Measurements from ENCODE around the gene ZFP57.

ZFP57 gene

DNA sequence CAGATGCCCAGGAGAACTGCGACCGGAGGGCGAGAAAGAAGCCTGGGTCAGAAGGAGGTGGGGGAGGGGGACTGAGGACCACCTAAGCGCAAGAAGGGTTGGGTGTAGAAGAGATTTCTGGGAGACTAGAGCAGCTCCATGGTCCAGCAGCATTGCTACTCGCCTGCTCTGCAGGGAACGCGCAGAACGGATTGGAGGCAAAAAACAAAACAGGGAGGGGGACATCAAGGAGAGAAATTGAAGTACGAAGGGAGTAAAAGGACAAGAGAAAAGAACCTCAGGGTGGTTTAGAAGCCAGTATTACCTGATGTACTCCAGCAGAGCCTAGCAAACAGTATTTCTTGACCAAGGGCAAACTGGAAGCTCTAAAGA lies 47.4 kb downstream of the ZFP57 start:
- 1% methylated on average over 9 of the region's 9 CpGs for WGBS, 2 experiments

DNA sequence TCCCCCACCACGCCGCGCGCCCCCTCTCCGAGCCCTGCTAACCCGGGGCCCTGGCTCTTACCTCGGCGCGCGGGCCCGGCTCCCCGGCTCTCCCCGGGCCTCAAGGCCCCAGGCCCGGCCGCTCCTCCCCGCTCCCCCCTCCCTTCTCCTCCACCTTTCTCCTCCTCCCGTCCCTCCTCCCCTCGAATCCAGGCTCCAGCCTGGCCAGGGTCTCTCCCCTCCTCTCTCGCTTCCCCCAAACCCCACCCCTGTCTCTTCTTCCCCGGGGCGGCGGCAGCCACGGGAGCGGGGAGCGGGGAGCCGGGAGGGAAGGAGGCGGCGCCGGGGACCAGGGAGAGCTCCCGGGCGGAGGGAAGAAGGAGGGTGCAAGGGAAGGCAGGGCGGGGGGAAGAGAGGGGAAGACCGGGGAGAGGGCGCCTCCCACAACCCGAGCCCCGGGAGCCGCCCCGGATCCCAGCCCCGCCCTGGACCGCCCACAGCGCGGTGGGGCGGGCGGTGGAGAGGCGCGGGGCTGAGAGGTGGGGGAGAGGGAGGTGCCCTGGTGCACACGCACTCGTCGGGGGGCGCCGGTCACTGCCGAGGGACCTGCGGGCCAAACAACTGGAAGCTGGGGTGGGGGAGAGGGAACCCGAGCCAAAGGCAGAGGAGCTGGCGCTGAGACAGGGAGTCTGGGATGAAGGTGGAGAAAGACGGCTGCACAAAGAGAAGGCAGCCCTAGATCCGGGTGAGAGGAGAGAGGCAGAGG lies 48.0 kb downstream of the ZFP57 start, which contains the start of gene GABBR1:
Gene GABBR1 (minus strand): TSS at position 395 of the 745 bp plus-strand sequence. CDS start 798 bp downstream, outside the sequence.
- Histone ChIP-seq H3K36me3 (ENCODE audit: control insufficient read depth, insufficient read depth, low read length) (no peaks in the 10 kb centered on the region), H3K27me3 (ENCODE audit: control insufficient read depth, insufficient read depth, low read length, poor library complexity, severe bottlenecking) (peaks cover 31% of the 10 kb centered on the region), H3K4me1 (ENCODE audit: control insufficient read depth, insufficient read depth, low read length) (peaks cover 26% of the 10 kb centered on the region), H3K9me3 (ENCODE audit: control insufficient read depth, low read length) (no peaks in the 10 kb centered on the region), H3K27ac (ENCODE audit: insufficient read depth, low read depth, low read length, poor library complexity, severe bottlenecking) (peak within 1 kb of the TSS; percentile 83), H3K4me3 (ENCODE audit: insufficient read depth, low read depth, low read length) (peak within 1 kb of the TSS; percentile 66)
- 0% methylated on average over 56 to 57 of the region's 57 CpGs for WGBS, 2 experiments

More for the DNA sequence above, 47.4 kb downstream of the ZFP57 start:
- H3K9me3 ChIP-seq (ENCODE audit: control insufficient read depth, low read length): no peaks in the 10 kb centered on the region
- peak overlapping the region; percentile 83 for H3K27ac ChIP-seq (ENCODE audit: insufficient read depth, low read depth, low read length, poor library complexity, severe bottlenecking)
- H3K27me3 ChIP-seq (ENCODE audit: control insufficient read depth, insufficient read depth, low read length, poor library complexity, severe bottlenecking): peaks cover 31% of the 10 kb centered on the region
- H3K4me1 ChIP-seq (ENCODE audit: control insufficient read depth, insufficient read depth, low read length): peaks cover 26% of the 10 kb centered on the region
- no peaks in the 10 kb centered on the region for H3K36me3 ChIP-seq (ENCODE audit: control insufficient read depth, insufficient read depth, low read length)
- peak overlapping the region; percentile 66 for H3K4me3 ChIP-seq (ENCODE audit: insufficient read depth, low read depth, low read length)

DNA sequence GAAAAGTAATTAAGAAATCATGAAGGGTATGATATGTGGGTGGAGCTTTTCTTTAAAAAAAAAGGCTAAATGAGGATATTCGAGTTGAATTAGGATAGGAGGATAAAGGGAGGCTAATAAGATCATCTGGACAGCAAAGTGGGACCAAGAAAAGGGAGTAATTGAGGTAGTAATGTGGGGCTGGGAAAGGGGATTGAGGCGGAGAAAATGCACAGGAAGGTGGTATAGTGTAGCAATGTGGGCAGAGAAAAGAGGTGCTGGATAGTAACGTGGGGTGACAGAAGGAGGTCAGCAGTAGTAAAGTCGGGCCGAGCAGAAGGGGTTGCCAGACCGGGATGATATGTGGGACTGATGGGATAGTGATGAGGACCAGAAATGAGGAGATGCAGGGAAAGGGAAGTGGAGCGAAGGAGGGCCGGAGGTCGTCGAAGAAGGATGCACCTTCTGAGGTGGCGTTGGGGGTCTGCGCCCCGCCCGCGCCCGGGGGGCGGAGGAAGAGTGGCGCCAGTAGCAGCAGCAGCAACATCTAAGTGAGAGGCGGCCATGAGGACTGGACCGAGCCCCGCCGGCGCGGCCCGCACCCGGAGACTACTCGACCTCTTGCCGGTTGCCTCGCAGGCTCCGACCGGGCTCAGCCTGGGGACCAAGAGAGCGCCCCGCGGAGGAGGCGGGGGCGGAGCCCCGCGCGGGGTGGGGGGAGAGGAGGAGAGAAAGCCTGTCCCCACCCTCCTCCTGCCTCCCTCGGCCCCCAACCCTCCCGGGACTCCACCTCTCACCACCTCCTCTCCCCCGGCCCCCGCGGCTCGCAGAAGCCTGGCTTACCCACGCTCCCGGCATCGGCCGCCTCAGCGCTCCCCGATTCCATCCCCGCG lies 48.9 kb downstream of the ZFP57 start:
- WGBS, 2 experiments: 1% methylated on average over 53 of the region's 53 CpGs
- Histone ChIP-seq H3K4me3 (ENCODE audit: insufficient read depth, low read depth, low read length) (peak overlapping the region; percentile 66), H3K36me3 (ENCODE audit: control insufficient read depth, insufficient read depth, low read length) (no peaks in the 10 kb centered on the region), H3K9me3 (ENCODE audit: control insufficient read depth, low read length) (no peaks in the 10 kb centered on the region), H3K27me3 (ENCODE audit: control insufficient read depth, insufficient read depth, low read length, poor library complexity, severe bottlenecking) (peaks cover 31% of the 10 kb centered on the region), H3K4me1 (ENCODE audit: control insufficient read depth, insufficient read depth, low read length) (peaks cover 26% of the 10 kb centered on the region), H3K27ac (ENCODE audit: insufficient read depth, low read depth, low read length, poor library complexity, severe bottlenecking) (no peak overlapping the region)

DNA sequence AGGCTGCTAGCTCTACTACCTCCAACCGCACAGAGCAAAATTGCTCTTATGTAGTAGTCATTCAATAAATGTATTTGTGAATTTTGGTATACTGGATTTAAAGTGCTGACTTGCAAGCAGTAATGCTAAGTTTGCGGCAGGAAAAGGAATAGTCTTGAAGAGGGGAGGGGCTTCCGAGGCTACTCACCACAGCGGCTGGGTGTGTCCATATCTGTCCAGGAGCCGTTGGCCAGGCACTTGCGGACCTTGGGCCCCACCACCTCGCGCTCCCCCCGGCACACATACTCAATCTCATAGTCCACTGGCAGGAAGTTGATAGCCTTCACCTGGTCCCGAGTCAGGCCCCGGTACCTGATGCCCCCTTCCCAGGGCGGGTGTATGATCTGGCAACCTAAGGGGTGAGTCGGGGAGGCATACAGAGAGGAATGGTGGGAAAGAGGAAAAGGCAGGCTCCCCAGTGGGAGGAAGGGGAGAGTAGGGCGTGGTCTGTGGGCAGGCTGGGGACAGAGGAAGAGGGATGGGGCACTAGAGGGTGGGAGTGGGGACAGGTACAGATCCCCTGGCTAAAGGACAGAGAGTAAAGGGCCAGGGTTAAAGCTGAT lies 49.6 kb downstream of the ZFP57 start:
- Histone ChIP-seq H3K4me3 (ENCODE audit: insufficient read depth, low read depth, low read length) (peak overlapping the region; percentile 66), H3K9me3 (ENCODE audit: control insufficient read depth, low read length) (no peaks in the 10 kb centered on the region), H3K27ac (ENCODE audit: insufficient read depth, low read depth, low read length, poor library complexity, severe bottlenecking) (no peak overlapping the region), H3K27me3 (ENCODE audit: control insufficient read depth, insufficient read depth, low read length, poor library complexity, severe bottlenecking) (peaks cover 31% of the 10 kb centered on the region), H3K4me1 (ENCODE audit: control insufficient read depth, insufficient read depth, low read length) (peaks cover 31% of the 10 kb centered on the region), H3K36me3 (ENCODE audit: control insufficient read depth, insufficient read depth, low read length) (no peaks in the 10 kb centered on the region)
- 8 to 10% methylated on average over 14 of the region's 14 CpGs for WGBS, 2 experiments

DNA sequence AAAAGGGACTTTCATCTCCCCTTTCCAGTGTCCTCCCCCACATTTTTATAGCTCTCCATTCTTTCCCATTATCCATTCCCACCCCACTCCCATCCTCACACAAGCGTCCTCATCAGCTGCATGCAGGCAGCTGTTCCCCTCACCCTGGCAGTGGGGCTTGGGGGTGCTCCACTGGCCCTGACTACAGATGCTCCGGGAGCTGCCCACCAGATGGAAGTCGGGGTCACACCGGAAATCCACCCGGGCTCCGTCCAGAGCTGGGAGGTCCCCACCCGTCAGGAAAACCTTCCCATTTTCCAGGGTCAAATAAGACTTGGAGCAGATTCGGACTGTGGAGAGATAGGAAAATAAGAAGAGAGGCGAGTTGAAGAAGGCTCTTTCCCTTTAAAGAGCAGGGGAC lies 50.6 kb downstream of the ZFP57 start:
- H3K4me1 ChIP-seq (ENCODE audit: control insufficient read depth, insufficient read depth, low read length): peaks cover 41% of the 10 kb centered on the region
- H3K27me3 ChIP-seq (ENCODE audit: control insufficient read depth, insufficient read depth, low read length, poor library complexity, severe bottlenecking): peaks cover 34% of the 10 kb centered on the region
- no peaks in the 10 kb centered on the region for H3K9me3 ChIP-seq (ENCODE audit: control insufficient read depth, low read length)
- no peak overlapping the region for H3K27ac ChIP-seq (ENCODE audit: insufficient read depth, low read depth, low read length, poor library complexity, severe bottlenecking)
- H3K4me3 ChIP-seq (ENCODE audit: insufficient read depth, low read depth, low read length): no peak overlapping the region
- WGBS, 2 experiments: 34 to 40% methylated on average over 9 of the region's 9 CpGs
- no peaks in the 10 kb centered on the region for H3K36me3 ChIP-seq (ENCODE audit: control insufficient read depth, insufficient read depth, low read length)

DNA sequence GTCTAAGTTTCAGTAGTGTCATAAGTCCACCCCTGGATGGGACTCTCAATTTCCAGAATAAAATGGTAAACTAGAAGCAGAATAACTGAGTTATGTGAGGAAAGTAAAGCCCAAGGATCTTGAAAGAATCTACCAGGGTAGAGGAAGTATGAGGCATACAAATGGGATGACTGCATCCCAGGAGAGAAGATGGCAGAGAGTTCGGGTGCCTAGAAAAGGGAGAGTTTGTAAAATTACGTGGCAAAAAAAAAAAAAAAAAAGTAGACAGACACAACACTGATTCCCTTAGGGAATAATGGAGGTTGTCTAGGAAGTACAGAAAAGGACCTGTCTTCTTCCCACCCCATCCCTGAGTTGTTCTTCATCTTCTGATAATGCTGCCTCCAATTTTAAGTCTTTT lies 51.4 kb downstream of the ZFP57 start:
- peaks cover 47% of the 10 kb centered on the region for H3K4me1 ChIP-seq (ENCODE audit: control insufficient read depth, insufficient read depth, low read length)
- no peak overlapping the region for H3K27ac ChIP-seq (ENCODE audit: insufficient read depth, low read depth, low read length, poor library complexity, severe bottlenecking)
- WGBS, 2 experiments: 62 to 63% methylated on average over 1 to 2 of the region's 2 CpGs

DNA sequence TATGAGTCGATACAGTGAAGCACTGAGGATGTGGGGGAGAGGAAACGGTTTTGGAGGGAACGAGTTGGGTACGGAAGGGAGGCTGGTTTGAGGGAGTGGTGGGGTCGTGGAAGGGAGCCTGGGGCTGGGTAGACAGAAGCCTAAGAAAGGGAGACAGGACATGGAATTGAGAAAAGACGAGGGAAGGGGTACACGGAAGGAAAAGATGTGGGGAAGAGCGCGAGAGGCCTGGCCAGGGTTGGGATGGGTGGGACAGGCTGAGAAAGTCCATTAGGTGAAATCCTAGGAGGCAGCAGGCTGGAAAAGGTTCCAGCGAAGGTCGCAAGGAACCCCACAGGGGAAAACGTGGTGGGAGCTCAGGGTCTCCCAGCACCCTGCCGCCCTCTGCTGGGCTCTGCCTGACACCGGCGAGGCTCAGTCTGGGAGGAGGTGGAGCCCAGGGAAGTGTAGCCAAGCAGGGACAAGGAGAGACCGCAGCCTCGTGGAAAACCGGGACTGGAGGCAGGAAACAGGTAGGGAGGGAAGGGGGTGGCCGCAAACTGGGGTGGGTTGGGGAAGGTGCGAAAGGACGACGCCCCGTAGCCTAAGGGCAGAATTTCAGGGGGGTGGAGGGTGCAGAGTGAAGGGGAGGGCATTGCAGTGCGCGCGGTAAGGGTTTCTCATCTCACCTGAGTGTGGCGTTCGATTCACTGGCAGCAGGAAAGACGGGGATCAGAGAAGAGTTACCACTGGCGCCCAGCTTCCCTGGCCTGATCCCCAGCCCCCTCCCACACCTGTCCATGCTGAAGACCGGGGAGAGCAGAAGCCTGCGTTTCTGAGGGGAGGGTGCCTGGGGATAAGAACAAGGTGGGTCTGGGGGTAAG lies 52.3 kb downstream of the ZFP57 start:
- H3K9me3 ChIP-seq (ENCODE audit: control insufficient read depth, low read length): no peaks in the 10 kb centered on the region
- no peaks in the 10 kb centered on the region for H3K36me3 ChIP-seq (ENCODE audit: control insufficient read depth, insufficient read depth, low read length)
- H3K27ac ChIP-seq (ENCODE audit: insufficient read depth, low read depth, low read length, poor library complexity, severe bottlenecking): peak overlapping the region; percentile 52
- WGBS, 2 experiments: 2% methylated on average over 32 of the region's 32 CpGs
- peak overlapping the region; percentile 57 for H3K4me3 ChIP-seq (ENCODE audit: insufficient read depth, low read depth, low read length)
- H3K4me1 ChIP-seq (ENCODE audit: control insufficient read depth, insufficient read depth, low read length): peaks cover 57% of the 10 kb centered on the region
- peaks cover 34% of the 10 kb centered on the region for H3K27me3 ChIP-seq (ENCODE audit: control insufficient read depth, insufficient read depth, low read length, poor library complexity, severe bottlenecking)

More for the DNA sequence above, 51.4 kb downstream of the ZFP57 start:
- Histone ChIP-seq H3K9me3 (ENCODE audit: control insufficient read depth, low read length) (no peaks in the 10 kb centered on the region), H3K4me3 (ENCODE audit: insufficient read depth, low read depth, low read length) (peak overlapping the region; percentile 57), H3K27me3 (ENCODE audit: control insufficient read depth, insufficient read depth, low read length, poor library complexity, severe bottlenecking) (peaks cover 34% of the 10 kb centered on the region), H3K36me3 (ENCODE audit: control insufficient read depth, insufficient read depth, low read length) (no peaks in the 10 kb centered on the region)

DNA sequence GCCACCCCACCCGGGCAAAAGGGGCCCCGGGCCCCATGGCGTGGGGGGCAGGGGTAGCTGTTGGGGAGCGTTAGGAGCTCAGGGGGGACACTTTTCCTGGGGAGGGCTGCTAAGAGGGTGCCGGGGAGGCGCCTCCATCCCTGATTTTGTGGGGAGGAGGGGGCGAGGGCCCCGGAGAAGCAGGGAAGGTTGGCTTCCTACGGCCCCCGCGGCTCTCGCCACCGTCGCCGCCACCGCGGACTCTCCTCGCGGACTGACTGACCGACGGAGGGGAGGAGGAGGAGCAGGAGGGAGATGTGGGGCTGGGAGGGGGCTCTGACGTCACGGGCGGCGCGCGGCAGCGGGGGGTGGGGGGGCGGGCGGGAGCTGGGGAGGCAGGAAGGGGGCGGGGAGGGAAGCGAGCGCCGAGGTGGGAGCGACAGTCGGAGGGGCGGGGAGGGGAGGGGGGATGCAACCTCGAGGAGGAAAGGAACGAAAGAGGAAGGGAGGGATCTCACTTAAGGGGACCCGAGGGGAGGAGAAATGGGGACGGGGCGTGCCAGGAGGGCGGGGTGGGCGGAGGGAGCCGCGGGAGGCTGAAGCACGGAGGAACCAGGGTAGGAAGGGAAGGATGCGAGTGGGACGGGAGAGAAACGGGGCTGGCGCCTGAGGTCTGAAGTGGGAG lies 53.1 kb downstream of the ZFP57 start:
- 0 to 1% methylated on average over 39 to 47 of the region's 51 CpGs for WGBS, 2 experiments
- Histone ChIP-seq H3K27me3 (ENCODE audit: control insufficient read depth, insufficient read depth, low read length, poor library complexity, severe bottlenecking) (peaks cover 34% of the 10 kb centered on the region), H3K36me3 (ENCODE audit: control insufficient read depth, insufficient read depth, low read length) (no peaks in the 10 kb centered on the region), H3K4me3 (ENCODE audit: insufficient read depth, low read depth, low read length) (peak overlapping the region; percentile 57), H3K9me3 (ENCODE audit: control insufficient read depth, low read length) (no peaks in the 10 kb centered on the region), H3K27ac (ENCODE audit: insufficient read depth, low read depth, low read length, poor library complexity, severe bottlenecking) (peak overlapping the region; percentile 52), H3K4me1 (ENCODE audit: control insufficient read depth, insufficient read depth, low read length) (peaks cover 62% of the 10 kb centered on the region)

All from ectodermal cell (in vitro differentiated cells).